DMS153 treated with DMSO at 0.1 percent for 48 hours (cell line): ENCODE results near the gene CFAP54.

Experiments used
- DNase-seq: peaks from one replicate; lab custom pipeline; 2025; ENCODE audit not compliant: unreplicated experiment; lab: John Stamatoyannopoulos, UW

CFAP54 gene

DNA sequence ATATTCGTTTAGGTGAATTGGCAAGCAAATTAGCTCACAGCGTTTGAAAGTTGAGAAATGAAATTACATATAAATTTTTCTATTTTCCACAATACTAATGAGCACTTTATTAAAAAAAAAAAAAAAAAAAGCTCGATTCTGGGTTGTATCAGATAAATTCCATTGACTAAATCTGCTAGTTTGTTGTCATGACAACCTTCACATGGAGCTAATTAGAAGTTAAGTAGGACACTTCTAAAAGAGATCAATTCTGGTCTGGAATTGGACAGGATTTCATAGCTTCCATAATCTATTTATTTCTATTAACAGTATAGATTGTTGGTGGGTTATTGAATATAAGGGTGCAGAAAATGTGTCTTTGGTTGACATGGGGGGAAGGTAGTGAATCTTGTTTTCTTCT, 332.2 kb downstream of the CFAP54 start:
- DNase-seq, result no peak

DNA sequence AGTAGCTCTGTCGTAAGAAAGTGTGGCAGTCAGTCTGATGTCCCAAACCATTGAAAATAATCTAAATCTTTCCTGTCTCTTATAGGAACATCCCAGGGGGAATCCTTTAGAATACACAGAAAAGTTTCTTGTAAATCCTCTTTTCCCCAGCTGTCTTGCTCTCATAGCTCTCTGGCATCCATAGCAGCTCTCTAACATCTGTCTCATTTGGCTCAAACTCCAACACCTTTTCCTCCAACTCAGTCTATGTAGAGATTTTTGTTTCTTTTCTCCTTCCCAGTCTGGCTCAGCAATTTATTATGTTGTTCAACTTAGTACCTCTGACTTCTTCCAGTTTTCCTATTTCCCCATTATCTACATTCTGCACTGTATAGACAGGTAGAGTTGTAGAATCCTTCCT, 333.3 kb downstream of the CFAP54 start:
- no peak for DNase-seq

DNA sequence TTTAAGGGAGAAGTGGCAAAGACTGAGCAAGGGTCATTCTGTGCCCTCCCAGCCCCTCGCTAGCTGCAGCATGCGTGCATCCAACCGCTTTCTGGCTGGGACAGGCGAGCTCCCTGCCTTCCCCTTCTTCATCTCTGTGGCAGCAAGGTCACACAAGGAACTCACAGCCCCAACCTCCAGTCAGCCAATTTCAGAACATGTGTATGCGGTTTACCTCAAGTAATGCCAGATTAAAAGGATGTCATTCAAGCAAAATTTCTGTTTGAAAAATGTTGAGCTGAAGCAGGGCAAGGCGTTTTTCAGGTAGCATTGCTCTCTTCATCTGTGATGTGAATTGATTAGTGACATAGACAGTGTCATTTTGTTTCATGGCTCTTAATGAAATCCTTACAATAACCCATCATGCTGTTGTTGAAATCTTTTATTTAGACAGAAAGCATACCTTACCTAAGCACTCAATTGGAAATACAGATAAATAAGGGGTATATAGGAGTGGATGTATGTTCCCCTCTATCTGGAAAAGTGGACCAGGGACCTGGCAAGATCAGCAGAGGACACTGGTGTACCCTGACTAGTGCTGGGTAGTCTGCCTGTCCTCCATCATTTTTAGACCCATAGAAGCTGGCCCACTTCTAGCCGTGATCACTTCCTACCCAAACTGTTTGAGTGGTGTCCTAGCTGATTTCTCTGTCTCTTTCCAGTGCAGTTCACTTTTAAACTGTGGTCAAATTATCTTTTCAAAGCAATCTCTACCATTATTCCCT, 334.9 kb downstream of the CFAP54 start:
- no peak for DNase-seq

DNA sequence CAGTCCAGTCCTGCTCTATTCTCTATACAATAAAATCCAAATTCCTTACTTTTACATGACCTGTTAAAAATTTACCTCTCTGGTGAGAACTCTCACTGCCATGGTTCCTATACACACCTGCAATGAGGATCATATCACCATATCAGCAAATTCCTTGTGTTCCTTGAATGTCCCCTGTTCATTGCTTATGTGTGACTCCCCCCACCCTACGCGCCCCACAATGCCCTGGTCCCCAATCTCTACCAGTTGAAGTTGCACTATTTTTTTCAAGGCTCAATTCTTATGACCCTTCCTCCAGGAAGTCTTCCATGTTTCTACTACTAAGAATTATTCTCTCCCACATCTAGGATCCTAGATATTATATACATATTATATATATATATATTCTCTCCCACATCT, 335.5 kb downstream of the CFAP54 start:
- DNase-seq, result no peak

DNA sequence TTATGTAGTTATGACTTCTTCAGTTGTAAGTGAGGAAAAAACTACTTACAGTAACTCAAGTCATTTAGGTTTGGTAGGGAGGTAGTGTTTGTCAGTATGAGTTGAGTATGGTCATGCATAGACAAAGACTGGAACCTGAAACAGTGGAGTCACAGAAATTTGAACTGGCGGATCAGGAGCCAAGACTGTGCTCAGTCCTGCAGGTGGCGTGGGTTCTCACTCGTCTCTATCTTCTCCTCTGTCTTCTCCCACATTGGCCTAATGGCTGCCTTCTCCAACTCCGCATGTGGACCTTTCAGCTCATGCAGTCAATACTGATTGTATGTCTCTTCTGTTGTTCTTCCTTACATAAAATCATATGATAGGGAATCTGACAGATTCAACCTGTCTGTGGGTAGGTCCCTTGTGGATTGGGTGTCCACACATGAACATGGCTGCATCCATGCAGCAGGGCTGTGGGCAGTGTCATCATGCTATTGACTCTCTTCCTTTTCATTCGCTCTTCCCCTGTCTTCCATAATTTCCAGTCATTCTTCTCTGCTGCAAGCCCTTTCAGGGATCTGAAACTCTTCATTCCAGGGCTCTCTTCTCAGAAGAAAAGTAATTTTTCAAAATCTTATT, 338.9 kb downstream of the CFAP54 start:
- no peak for DNase-seq

DNA sequence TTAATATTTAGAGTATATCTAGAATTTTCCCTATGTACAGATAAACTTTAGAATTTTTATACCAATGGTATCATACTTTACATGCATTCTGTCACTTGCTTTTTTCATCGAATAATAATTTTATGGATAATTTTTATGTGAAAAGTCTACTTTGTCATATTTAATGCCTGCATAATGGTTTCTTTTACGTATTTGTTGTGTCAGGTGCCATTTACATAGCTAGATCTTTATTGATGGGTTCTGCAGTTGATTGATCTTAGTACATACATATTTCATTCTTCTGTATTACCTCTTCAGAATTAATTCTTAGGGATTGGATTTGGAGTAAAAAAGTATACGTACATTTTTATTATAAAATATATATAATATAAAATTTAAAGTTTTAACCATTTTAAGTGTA, 340.0 kb downstream of the CFAP54 start:
- no peak for DNase-seq

DNA sequence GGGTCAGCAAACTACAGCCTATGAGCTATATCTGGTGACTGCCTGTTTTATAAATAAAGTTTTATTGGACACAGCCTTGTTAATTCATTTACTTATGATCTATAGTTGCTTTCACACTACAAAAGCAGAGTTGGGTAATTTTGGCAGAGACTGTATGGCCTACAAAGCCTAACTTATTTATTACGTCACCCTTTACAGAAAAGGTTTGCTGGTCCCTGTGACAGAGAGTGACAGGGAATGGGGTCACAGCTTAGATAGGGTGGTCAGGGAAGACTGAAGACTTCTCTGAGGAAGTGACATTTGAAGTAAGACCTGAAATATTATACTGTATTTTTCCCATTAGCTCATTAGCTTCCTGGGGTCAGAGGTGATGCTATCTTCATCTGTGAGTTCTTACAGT, 342.0 kb downstream of the CFAP54 start:
- DNase-seq, result no peak

DNA sequence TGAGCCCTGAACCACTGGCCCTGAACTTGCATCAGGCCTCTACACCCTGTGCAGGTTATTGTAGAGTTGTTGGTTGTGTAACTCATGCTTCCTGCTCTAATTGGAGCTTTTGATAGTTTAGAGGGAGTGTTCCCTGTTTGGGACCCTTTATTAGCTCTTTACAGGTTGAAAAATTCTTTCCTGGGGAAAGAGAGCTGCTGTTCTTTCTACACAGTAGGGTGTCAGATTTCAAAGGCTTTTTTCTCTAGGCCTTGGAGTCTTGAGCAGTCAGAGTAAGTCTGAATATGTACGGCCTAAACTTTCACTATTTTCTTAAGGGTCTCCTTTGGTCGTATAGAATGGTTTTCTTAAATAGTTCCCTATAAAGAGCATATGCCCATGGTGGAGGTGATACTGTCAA, 356.9 kb downstream of the CFAP54 start:
- DNase-seq, result no peak

DNA sequence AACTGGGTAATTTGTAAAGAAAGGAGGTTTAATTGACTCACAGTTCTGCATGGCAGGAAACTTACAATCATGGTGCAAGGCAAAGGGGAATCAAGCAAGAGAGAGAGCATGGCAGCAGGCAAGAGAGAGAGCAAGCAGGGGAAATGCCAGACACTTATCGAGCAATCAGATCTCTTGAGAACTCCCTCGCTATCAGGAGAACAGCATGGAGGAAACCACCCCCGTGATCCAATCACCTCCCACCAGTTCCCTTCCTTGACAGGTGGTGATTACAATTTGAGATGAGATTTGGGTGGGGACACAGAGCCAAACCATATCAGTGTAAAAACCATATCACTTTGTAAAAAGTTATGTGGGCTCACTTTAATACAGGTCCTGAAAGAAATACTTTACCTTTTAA, 361.3 kb downstream of the CFAP54 start:
- no peak for DNase-seq

DNA sequence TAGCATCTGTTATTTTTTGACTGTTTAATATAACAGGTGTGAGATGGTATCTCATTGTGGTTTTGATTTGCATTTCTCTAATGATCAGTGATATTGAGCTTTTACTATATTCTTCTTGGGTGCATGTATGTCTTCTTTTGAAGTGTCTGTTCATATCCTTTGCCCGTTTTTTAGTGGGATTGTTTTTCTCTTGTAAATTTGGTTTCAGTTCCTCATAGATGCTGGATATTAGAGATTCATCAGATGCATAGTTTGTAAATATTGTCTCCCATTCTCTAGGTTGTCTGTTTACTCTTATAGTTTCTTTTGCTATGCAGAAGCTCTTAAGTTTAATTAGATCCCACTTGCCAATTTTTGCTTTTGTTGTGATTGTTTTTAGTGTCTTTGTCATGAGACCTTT, 368.8 kb downstream of the CFAP54 start:
- DNase-seq, result no peak

DNA sequence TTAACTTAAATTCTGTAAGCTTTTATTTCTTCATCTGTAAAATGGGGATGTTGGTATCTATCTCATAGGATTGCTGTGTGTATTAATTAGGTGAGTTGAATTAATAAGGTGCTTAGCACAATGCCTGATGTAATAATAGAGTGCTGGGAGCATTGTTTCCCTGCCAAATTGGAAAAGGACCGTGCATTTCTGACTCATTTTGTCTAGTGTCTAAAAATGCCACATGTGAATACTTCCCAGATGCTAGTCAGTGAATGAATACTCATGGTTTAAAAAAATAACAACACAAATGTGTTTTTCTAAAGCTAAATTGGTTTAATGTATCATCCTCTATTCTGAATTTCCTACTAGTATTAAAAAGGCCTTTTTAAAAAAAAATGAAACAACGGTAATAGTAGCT, 372.3 kb downstream of the CFAP54 start:
- DNase-seq, result no peak

DNA sequence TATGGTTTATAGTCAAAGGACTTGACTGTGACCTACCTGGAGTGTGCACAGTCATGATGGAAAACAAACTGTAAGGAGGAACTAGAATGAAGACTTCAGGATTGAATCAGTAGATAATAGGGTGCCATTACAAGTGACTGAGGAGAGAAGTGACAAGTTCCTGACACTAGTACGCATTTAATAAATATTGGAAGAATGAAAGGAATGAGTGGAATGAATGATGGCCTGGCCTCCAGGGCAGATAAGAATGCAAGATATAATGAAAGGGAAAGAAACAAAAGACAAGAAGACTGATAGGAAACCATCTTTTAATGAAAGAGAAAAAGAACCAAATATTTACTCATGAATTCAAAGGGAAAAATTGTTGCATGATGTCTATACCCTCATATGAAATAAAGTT, 372.9 kb downstream of the CFAP54 start:
- DNase-seq, result no peak

DNA sequence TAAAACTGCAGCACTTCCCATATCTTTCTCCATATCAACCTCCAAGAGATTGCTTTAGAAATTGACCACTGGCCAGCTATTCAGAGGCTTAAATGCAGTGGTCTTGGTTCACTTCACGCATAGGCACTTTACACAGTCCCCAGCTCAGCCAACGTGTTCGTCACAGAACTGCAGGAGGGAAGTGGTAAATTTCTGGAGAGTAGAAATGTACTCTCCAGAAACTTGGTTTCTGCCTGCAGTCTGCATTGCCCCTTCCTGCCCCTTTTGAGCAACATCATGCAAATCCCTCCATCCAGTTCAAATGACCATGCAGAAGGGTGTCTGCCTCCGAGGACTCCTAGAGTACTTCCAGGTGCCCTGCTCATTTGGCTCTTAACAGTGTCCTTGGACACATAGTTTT, 375.0 kb downstream of the CFAP54 start:
- DNase-seq, result no peak

DNA sequence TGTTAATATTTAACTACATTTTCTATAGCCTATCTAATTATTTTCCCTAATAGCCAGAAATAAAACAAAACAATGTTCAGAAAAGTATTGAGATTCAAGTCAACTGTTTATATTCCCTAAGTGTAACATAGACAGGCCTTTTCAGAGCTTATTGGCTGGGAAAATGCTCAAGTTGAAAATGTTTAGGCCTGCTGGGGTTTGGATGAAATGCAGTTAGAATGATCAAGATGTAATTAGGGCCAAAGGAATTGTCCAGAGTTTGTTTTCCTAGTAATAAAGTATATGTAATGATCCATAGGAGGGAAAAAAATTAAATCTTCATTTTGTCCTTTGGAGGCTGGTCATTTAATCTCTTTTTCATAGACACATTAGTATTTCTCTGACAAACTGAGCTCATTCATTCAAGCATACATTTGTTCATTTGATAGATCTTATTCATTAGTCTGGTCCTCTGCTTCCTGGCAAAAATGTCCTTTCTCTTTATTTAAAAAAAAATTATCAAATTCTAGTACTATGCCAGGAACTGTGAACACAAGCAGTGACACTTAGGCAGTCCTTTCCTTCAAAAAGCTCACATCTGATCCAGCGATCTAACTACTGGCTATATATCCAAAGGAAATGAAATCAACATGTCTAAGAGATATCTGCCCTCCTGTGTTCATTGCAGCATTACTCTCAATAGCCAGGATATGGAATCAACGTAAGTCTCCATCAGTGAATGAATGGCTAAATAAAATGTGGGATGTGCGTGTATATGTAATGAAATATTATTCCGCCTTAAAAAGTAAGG, 377.6 kb downstream of the CFAP54 start:
- DNase-seq, result no peak

DNA sequence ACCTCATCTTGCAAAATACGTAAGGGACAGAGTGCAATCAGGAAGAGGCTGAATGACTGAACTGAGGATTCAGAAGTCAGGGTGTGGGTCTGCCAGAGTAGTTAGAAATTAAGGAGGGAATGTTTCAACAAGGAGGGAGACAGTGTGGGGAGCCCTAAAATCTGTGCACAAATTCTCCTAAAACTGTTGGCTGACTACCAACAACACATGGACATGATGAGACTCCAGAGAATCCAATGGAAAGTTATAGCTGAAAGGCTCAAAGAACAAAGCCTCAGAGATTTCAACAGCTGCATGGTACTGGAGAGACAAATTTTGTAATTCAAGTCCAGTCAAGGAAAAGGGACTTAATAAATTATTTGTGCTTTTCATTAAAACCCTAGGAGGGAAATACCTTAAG, 381.6 kb downstream of the CFAP54 start:
- no peak for DNase-seq

DNA sequence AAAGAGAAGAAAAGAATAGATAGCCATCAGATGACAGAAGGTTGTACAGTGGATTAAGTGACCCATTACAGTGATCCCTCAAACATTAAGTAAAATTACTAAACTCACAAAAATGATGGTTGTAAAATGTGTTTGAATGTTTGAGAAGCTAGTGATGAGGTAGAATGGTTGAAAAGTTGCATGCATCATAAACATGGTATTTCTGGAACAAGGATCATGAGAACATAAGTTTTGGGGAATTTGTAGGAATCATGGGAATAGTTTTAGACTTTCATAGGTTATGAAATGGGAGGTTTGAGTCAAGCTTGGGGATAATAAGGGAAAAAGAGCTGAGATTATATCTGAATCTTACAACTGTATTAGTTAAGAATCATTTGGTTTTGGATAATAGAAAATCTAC, 383.6 kb downstream of the CFAP54 start:
- no peak for DNase-seq

DNA sequence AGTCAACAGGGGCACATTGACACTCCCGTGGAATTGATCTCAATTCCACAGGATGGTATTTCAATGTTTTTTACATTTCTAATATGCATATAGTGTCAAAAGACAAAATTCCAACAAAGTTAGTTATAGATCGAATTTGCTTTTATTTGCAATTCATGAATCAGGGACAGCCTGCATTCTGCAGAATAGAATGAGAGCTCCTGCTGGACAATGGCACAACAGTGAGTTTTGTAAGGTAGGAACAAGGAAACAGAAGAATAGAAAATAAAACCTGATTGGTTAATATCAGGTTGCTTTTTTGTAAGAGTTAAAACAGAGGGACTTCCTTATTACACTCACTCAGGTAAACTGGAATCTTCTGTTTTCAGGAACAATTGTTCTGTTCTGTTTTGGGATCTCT, 384.8 kb downstream of the CFAP54 start:
- DNase-seq, result no peak

DNA sequence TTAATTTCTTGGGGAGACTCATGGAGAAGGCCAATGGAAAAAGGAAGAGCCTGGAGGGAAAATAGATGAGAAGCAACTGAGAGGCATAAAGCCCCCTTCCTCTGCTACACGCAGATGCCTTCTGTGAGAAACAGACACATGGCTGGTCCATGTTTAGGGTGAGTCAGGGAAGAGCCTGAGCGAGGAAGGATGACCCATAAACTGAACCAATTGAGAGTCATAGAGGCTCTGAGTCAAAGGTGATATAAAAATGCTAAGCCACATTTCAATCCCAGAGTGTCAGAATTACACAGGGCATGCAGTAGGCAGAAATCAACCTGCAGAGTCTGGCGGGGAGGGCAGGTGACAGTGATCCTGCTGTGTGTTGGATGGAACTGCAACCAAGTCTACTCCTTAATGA, 387.6 kb downstream of the CFAP54 start:
- DNase-seq, result no peak

DNA sequence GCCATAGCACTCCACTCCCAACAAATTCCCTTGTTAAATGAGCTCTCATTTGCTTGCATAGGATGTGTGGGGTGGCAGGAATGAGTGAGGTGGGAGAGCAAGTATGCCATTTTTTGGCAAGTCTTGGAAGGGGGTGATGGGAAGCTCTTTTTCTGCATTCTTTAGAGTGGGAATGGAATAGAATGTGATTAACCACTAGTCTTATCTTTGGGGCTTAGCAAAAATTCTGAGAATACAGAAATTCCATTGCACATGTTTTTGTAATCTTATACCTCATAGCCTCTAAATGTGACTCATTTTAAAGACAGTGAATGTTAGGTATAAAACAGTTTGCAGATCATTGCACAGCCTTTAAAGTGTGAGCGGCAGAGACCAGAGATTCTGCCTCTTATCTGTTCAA, 389.3 kb downstream of the CFAP54 start:
- no peak for DNase-seq

DNA sequence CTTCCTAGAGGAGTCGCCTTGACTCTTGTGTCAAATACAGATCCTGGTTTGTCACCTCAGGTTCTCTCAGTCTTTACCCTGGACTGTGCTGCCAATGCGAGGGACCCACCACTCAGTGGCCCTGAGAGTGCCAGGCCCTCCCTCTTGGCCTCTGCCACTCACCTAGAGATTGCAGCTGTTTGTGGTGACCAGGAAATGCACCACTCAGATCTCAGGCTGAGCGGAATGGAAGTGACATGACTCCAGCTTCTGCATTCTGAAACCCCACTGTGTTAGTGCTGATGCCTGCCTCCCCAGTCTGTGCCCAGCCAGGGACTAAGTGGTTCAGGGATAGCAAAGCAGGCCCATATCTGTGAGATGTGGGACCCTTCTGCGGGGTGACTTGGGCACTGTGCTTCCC, 389.9 kb downstream of the CFAP54 start:
- no peak for DNase-seq

DNA sequence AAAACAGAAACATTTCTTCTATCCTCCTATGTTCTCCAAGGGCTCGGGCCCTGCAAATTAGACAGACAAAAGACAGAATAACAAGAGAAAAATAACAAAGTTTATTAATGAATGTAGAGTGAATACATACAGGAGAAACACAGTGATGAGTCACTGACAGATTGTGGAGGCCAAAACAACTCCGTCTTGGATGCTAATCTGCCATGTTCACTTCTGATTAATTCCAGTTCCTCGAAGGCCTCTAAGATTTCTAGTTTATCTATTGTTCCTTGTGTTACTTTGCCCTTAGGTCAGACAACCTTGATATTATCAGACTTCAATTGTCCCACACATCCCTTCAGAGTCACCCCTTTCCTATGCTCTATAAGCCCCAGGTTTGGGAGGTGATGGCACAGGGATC, 390.8 kb downstream of the CFAP54 start:
- DNase-seq, result no peak

DNA sequence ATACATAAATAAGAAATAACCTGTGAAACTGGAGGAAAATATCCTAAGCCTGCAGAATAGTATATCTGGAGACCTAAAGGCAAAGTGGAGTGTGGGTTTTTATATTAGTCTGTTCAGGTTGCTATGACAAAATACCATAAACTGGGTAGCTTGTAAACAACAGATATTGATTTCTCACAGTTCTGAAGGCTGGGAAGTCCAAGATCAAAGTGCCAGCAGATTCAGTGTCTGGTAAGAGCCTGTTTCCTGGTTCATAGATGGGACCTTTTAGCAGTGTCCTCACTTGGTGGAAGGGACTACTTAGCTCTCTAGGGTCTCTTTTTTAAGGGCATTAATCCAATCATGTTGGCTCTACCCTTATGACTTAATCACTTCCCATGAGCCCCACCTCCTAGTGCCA, 392.2 kb downstream of the CFAP54 start:
- no peak for DNase-seq
